Type B pancreatic cell (in vitro differentiated cells): Measurements from ENCODE around the gene LYRM4. TPM values are rescaled to one million over a fixed set of nuclear protein-coding genes. Genes with fewer than 3 reads are reported as not detected.

Experiments
- DNase-seq: peaks from one replicate; pipeline ENCODE4 v3.0.0; 2021; ENCODE audit warnings: mixed read lengths; ENCODE audit not compliant: unreplicated experiment; ENCODE audit errors: extremely low spot score
- H3K27ac Mint-ChIP-seq: 2 replicates; pipeline ENCODE4 v1.8.0; 2021; ENCODE audit warnings: mild to moderate bottlenecking, mixed read lengths
- H3K27me3 Mint-ChIP-seq: 2 replicates; pipeline ENCODE4 v1.8.0; 2021; ENCODE audit warnings: mixed read lengths
- H3K36me3 Mint-ChIP-seq: 2 replicates; pipeline ENCODE4 v1.8.0; 2021; ENCODE audit warnings: mixed read lengths
- H3K4me1 Mint-ChIP-seq: one replicate; pipeline ENCODE4 v1.8.0; 2021; ENCODE audit warnings: mixed read lengths; ENCODE audit not compliant: unreplicated experiment
- H3K4me3 Mint-ChIP-seq: 2 replicates; pipeline ENCODE4 v1.8.0; 2021; ENCODE audit warnings: mild to moderate bottlenecking, mixed read lengths
- H3K9me3 Mint-ChIP-seq: 2 replicates; pipeline ENCODE4 v1.8.0; 2021; ENCODE audit warnings: mixed read lengths
- CTCF ChIP-seq: fragments of 200-600 bp; sonication (generic); conservative IDR thresholded peaks from 2 replicates; pipeline ENCODE4 v1.5.0; 2021; ENCODE audit warnings: antibody characterized with exemption, mild to moderate bottlenecking
- total RNA-seq: library from RNA; stranded (reverse); gene quantifications from 2 replicates; pipeline ENCODE4 v1.2.1, GENCODE V29; 2021; ENCODE audit warnings: low replicate concordance

The LYRM4 gene
- total RNA-seq, 1 donor from 2014 or later, result 39.5 TPM

- no peak for TF ChIP-seq CTCF
- no peak for DNase-seq
- Mint-ChIP-seq H3K9me3 (no peaks in the 10 kb centered on the region), H3K27ac (no peak overlapping the region), H3K36me3 (no peaks in the 10 kb centered on the region), H3K4me3 (no peak overlapping the region), H3K27me3 (no peaks in the 10 kb centered on the region), H3K4me1 (peaks cover 22% of the 10 kb centered on the region)
These were observed 104.8 kb downstream of the LYRM4 start for GRCh38 chr6:5155906-5156305.

- TF ChIP-seq CTCF, result no peak
These were observed 107.6 kb downstream of the LYRM4 start for GRCh38 chr6:5153186-5153585.

GRCh38 chr6:5152460-5152859, 108.3 kb downstream of the LYRM4 start:
- DNase-seq, result no peak
- no peak overlapping the region for H3K27ac Mint-ChIP-seq
- no peaks in the 10 kb centered on the region for H3K36me3 Mint-ChIP-seq
- no peaks in the 10 kb centered on the region for H3K9me3 Mint-ChIP-seq
- no peak overlapping the region for H3K4me3 Mint-ChIP-seq
- H3K27me3 Mint-ChIP-seq, result no peaks in the 10 kb centered on the region
- peaks cover 16% of the 10 kb centered on the region for H3K4me1 Mint-ChIP-seq
- TF ChIP-seq CTCF, result no peak

More at GRCh38 chr6:5153186-5153585, 107.6 kb downstream of the LYRM4 start:
- no peak for DNase-seq
- Mint-ChIP-seq H3K4me3 (no peak overlapping the region), H3K36me3 (no peaks in the 10 kb centered on the region), H3K27ac (no peak overlapping the region), H3K4me1 (peaks cover 22% of the 10 kb centered on the region), H3K9me3 (no peaks in the 10 kb centered on the region), H3K27me3 (no peaks in the 10 kb centered on the region)

- no peak overlapping the region for H3K4me3 Mint-ChIP-seq
- TF ChIP-seq CTCF, result no peak
- H3K4me1 Mint-ChIP-seq, result peaks cover 12% of the 10 kb centered on the region
- no peaks in the 10 kb centered on the region for H3K9me3 Mint-ChIP-seq
- H3K27ac Mint-ChIP-seq, result no peak overlapping the region
- H3K27me3 Mint-ChIP-seq, result no peaks in the 10 kb centered on the region
- H3K36me3 Mint-ChIP-seq, result no peaks in the 10 kb centered on the region
- DNase-seq, result no peak
These were observed 108.8 kb downstream of the LYRM4 start for GRCh38 chr6:5151955-5152401.

GRCh38 chr6:5151360-5151954, 109.3 kb downstream of the LYRM4 start:
- Mint-ChIP-seq H3K4me3 (no peak overlapping the region), H3K36me3 (no peaks in the 10 kb centered on the region), H3K27ac (no peak overlapping the region), H3K4me1 (peaks cover 12% of the 10 kb centered on the region), H3K27me3 (no peaks in the 10 kb centered on the region), H3K9me3 (no peaks in the 10 kb centered on the region)
- no peak for TF ChIP-seq CTCF
- no peak for DNase-seq
